Vagina (tissue), 2 donors: Measurements from ENCODE around the gene SMAD5.

ENCODE experiments used
- CTCF ChIP-seq, 3 experiments: fragments of 450-650 bp in 2 of 3; fragments of 200-600 bp in 1 of 3; sonication (generic) in 1 of 3; IDR thresholded peaks; one replicate each; pipeline ENCODE4 v1.5.1; 2017 to 2019; ENCODE audit warnings: antibody characterized with exemption in 3 of 3, mild to moderate bottlenecking in 2 of 3, moderate library complexity in 2 of 3
- POLR2A ChIP-seq, 2 donors: fragments of 450-650 bp; IDR thresholded peaks; one replicate each; pipeline ENCODE4 v1.6.1; 2017; ENCODE audit warnings: antibody characterized with exemption in 2 of 2, mild to moderate bottlenecking in 2 of 2, moderate library complexity in 2 of 2

GRCh38 chr5:136210259-136210658 lies 77.6 kb downstream of the SMAD5 start:
- no peak for TF ChIP-seq CTCF (IDR thresholded peaks at IDR 0.05)
- TF ChIP-seq POLR2A (IDR thresholded peaks at IDR 0.05), result no peak
